ENCODE results near the gene NUDCD3.

Gene NUDCD3

GRCh38 chr7:44522315-44522714, 31.9 kb upstream of the NUDCD3 start:
- Histone ChIP-seq H3K27me3 (ENCODE audit: control insufficient read depth, insufficient read depth, low read length) (no peaks in the 10 kb centered on the region), H2AFZ (no peak overlapping the region), H3K4me2 (ENCODE audit: low read length) (no peak overlapping the region), H3K27ac (no peak overlapping the region), H3K79me2 (no peaks in the 10 kb centered on the region), H3K9ac (no peak overlapping the region), H3K4me1 (no peaks in the 10 kb centered on the region), H3K9me3 (ENCODE audit: control insufficient read depth, low read length) (no peaks in the 10 kb centered on the region), H3K4me3 (ENCODE audit: low read depth, low read length) (no peak overlapping the region), H3K36me3 (ENCODE audit: control insufficient read depth, insufficient read depth, low read length) (no peaks in the 10 kb centered on the region)
- TF ChIP-seq CTCF (IDR thresholded peaks at IDR 0.05) = no peak

GRCh38 chr7:44521347-44522095, 31.1 kb upstream of the NUDCD3 start:
- no peak for TF ChIP-seq CTCF (IDR thresholded peaks at IDR 0.05)
- no peak overlapping the region for H3K9ac ChIP-seq
- no peaks in the 10 kb centered on the region for H3K36me3 ChIP-seq (ENCODE audit: control insufficient read depth, insufficient read depth, low read length)
- H2AFZ ChIP-seq = no peak overlapping the region
- H3K27me3 ChIP-seq (ENCODE audit: control insufficient read depth, insufficient read depth, low read length) = no peaks in the 10 kb centered on the region
- H3K27ac ChIP-seq = no peak overlapping the region
- no peaks in the 10 kb centered on the region for H3K79me2 ChIP-seq
- H3K9me3 ChIP-seq (ENCODE audit: control insufficient read depth, low read length) = no peaks in the 10 kb centered on the region
- no peak overlapping the region for H3K4me2 ChIP-seq (ENCODE audit: low read length)
- H3K4me3 ChIP-seq (ENCODE audit: low read depth, low read length) = no peak overlapping the region
- H3K4me1 ChIP-seq = no peaks in the 10 kb centered on the region

GRCh38 chr7:44520574-44520973, 30.1 kb upstream of the NUDCD3 start:
- Histone ChIP-seq H3K36me3 (ENCODE audit: control insufficient read depth, insufficient read depth, low read length) (no peaks in the 10 kb centered on the region), H3K27me3 (ENCODE audit: control insufficient read depth, insufficient read depth, low read length) (no peaks in the 10 kb centered on the region), H2AFZ (no peak overlapping the region), H3K4me3 (ENCODE audit: low read depth, low read length) (no peak overlapping the region), H3K9me3 (ENCODE audit: control insufficient read depth, low read length) (no peaks in the 10 kb centered on the region), H3K9ac (no peak overlapping the region), H3K4me1 (no peaks in the 10 kb centered on the region), H3K79me2 (no peaks in the 10 kb centered on the region), H3K27ac (no peak overlapping the region), H3K4me2 (ENCODE audit: low read length) (no peak overlapping the region)
- TF ChIP-seq CTCF (IDR thresholded peaks at IDR 0.05) = no peak

- H3K4me1 ChIP-seq = no peaks in the 10 kb centered on the region
- H3K9ac ChIP-seq = no peak overlapping the region
- H3K27ac ChIP-seq = no peak overlapping the region
- H3K4me3 ChIP-seq (ENCODE audit: low read depth, low read length) = no peak overlapping the region
- H3K36me3 ChIP-seq (ENCODE audit: control insufficient read depth, insufficient read depth, low read length) = no peaks in the 10 kb centered on the region
- H3K9me3 ChIP-seq (ENCODE audit: control insufficient read depth, low read length) = no peaks in the 10 kb centered on the region
- no peak overlapping the region for H2AFZ ChIP-seq
- H3K79me2 ChIP-seq = no peaks in the 10 kb centered on the region
- H3K4me2 ChIP-seq (ENCODE audit: low read length) = no peak overlapping the region
- no peak for TF ChIP-seq CTCF (IDR thresholded peaks at IDR 0.05)
- no peaks in the 10 kb centered on the region for H3K27me3 ChIP-seq (ENCODE audit: control insufficient read depth, insufficient read depth, low read length)
Measured at GRCh38 chr7:44519546-44519945, 29.1 kb upstream of the NUDCD3 start.

DNA sequence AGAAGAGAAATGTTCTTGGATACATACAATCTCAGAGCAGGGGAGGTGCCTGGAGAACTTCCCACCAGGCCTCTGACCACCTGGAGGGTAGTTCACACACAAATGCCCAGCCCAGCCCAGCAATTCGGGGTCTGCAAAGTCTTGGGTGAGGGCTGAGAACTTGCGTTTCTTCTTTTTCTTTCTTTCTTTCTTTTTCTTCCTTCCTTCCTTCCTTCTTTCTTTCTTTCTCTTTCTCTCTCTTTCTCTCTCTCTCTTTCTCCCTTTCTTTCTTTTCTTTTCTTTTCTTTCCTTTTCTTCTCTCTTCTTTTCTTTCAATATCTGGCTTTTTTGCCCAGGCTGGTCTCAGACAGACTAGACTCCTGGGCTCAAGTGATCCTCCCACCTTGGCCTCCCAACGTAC, 28.3 kb upstream of the NUDCD3 start:
- TF ChIP-seq CTCF (IDR thresholded peaks at IDR 0.05) = no peak
- no peak overlapping the region for H3K27ac ChIP-seq
- no peaks in the 10 kb centered on the region for H3K79me2 ChIP-seq
- no peaks in the 10 kb centered on the region for H3K9me3 ChIP-seq (ENCODE audit: control insufficient read depth, low read length)
- no peak overlapping the region for H3K4me2 ChIP-seq (ENCODE audit: low read length)
- no peaks in the 10 kb centered on the region for H3K4me1 ChIP-seq
- H2AFZ ChIP-seq = no peak overlapping the region
- H3K36me3 ChIP-seq (ENCODE audit: control insufficient read depth, insufficient read depth, low read length) = no peaks in the 10 kb centered on the region
- no peak overlapping the region for H3K4me3 ChIP-seq (ENCODE audit: low read depth, low read length)
- H3K9ac ChIP-seq = no peak overlapping the region
- no peaks in the 10 kb centered on the region for H3K27me3 ChIP-seq (ENCODE audit: control insufficient read depth, insufficient read depth, low read length)

Data from parathyroid adenoma (tissue), 2 donors.